Neural progenitor cell (in vitro differentiated cells): ENCODE results near the gene FBXL13.

Experiments
- EZH2 ChIP-seq: fragments of 200-600 bp; sonication (generic); IDR thresholded peaks from 2 replicates; pipeline ENCODE4 v1.6.1; 2017; ENCODE audit warnings: antibody characterized with exemption, mild to moderate bottlenecking, moderate library complexity
- TF ChIP-seq, protein P1 (sequence below): fragments of 200-600 bp; sonication (generic); IDR thresholded peaks from 2 replicates; pipeline ENCODE4 v1.5.1; 2017; ENCODE audit warnings: antibody characterized with exemption, mild to moderate bottlenecking

DNA sequence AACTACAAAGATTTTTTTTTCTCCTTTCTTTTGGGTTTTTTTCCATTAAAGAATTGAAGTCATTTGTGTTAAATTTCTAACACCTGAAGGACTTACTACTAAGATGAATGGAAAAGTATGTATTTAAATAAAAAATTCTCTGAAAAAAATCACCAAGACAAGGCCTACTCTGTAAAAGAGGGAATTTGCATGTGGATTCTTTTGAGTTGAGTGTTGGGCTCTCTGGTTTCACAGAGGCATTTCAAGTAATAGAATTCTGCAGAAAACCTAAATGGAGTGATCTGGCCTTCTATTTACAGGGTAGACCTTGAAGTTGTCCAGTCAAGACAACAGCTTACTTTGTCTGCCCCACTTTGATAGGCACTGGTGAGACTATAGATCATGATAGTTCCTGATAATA lies 157.7 kb downstream of the FBXL13 start:
- TF ChIP-seq, protein P1, sequence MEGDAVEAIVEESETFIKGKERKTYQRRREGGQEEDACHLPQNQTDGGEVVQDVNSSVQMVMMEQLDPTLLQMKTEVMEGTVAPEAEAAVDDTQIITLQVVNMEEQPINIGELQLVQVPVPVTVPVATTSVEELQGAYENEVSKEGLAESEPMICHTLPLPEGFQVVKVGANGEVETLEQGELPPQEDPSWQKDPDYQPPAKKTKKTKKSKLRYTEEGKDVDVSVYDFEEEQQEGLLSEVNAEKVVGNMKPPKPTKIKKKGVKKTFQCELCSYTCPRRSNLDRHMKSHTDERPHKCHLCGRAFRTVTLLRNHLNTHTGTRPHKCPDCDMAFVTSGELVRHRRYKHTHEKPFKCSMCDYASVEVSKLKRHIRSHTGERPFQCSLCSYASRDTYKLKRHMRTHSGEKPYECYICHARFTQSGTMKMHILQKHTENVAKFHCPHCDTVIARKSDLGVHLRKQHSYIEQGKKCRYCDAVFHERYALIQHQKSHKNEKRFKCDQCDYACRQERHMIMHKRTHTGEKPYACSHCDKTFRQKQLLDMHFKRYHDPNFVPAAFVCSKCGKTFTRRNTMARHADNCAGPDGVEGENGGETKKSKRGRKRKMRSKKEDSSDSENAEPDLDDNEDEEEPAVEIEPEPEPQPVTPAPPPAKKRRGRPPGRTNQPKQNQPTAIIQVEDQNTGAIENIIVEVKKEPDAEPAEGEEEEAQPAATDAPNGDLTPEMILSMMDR, result no peak
- TF ChIP-seq EZH2, result no peak
